ENCODE data around the gene PABPC1L. TPM values are rescaled to one million over a fixed set of nuclear protein-coding genes. Genes with fewer than 3 reads are reported as not detected.

PABPC1L gene
- total RNA-seq, 1 experiment from 2014 or later: 127 TPM

- no peaks in the 10 kb centered on the region for H3K9me3 ChIP-seq (ENCODE audit: control insufficient read depth in 1 of 2, insufficient read depth in 1 of 2, low read depth in 1 of 2, low read length in 2 of 2)
- TF ChIP-seq TCF7L2 (IDR thresholded peaks at IDR 0.05; ENCODE audit: borderline replicate concordance, extremely low read depth, insufficient read depth, insufficient read length) (no peak), CBX3 (IDR thresholded peaks at IDR 0.05; ENCODE audit: low read depth) (no peak), MAX (IDR thresholded peaks at IDR 0.05) (no peak)
Observed at GRCh38 chr20:44930517-44931168, 20.8 kb downstream of the PABPC1L start.

GRCh38 chr20:44931911-44932310 lies 22.1 kb downstream of the PABPC1L start:
- TF ChIP-seq ZFX (IDR thresholded peaks at IDR 0.05): no peak
- CTCF ChIA-PET: no interaction called here
- no peaks in the 10 kb centered on the region for H3K9me2 ChIP-seq (ENCODE audit: insufficient read depth)
- H3K4me2 ChIP-seq (ENCODE audit: low read length): no peak overlapping the region
- peaks cover 22 to 23% of the 10 kb centered on the region in 2 experiments; a peak in 3 of 4 replicates for H3K36me3 ChIP-seq (ENCODE audit: control insufficient read depth in 1 of 2, insufficient read depth in 2 of 2, low read length in 2 of 2)
- no peak overlapping the region for H3K4me3 ChIP-seq (replicated peaks in 1 of 2; ENCODE audit: low read depth in 1 of 2, low read length in 2 of 2)
- DNase-seq (ENCODE audit: low read depth, low spot score) (no peak), ATAC-seq (no peak)
- TSS peak; percentile 53 for BruUV-seq (replicated peaks)
- no peaks in the 10 kb centered on the region for H3K79me2 ChIP-seq (ENCODE audit: insufficient read depth, low read length)
- no peak overlapping the region for H3K27ac ChIP-seq (ENCODE audit: low read depth, low read length)
- no peaks in the 10 kb centered on the region for H3K27me3 ChIP-seq (ENCODE audit: insufficient read depth, low read length)
- RAD21 ChIA-PET (ENCODE audit: low non-redundant PET in 1 of 2, low total read pairs in 2 of 2, uncharacterized antibody in 2 of 2, unreplicated experiment in 2 of 2): no interaction called here
- intact Hi-C loops (cut with micrococcal nuclease): no loop called here
- H2AFZ ChIP-seq (ENCODE audit: low read depth, low read length, poor library complexity, severe bottlenecking): no peak overlapping the region
- POLR2A ChIA-PET: interaction anchor here (0.6 to 1.3 kb wide), 2 partner anchors 15 to 22 kb away, joined by 3 to 4 read pairs; partner anchors contain the start of gene PABPC1L
- no peaks in the 10 kb centered on the region for H4K20me1 ChIP-seq (ENCODE audit: insufficient read depth)
- no peaks in the 10 kb centered on the region for H3K4me1 ChIP-seq (ENCODE audit: control insufficient read depth in 1 of 2, insufficient read depth in 2 of 2, low read length in 2 of 2)
- H3K9me3 ChIP-seq (ENCODE audit: control insufficient read depth in 1 of 2, insufficient read depth in 1 of 2, low read depth in 1 of 2, low read length in 2 of 2): no peaks in the 10 kb centered on the region
- H3K9ac ChIP-seq (ENCODE audit: low read length): no peak overlapping the region

More at GRCh38 chr20:44930517-44931168, 20.8 kb downstream of the PABPC1L start:
- POLR2A ChIA-PET: no interaction called here
- CTCF ChIA-PET: no interaction called here
- no peaks in the 10 kb centered on the region for H3K27me3 ChIP-seq (ENCODE audit: insufficient read depth, low read length)
- no peak overlapping the region for H3K27ac ChIP-seq (ENCODE audit: low read depth, low read length)
- H3K4me2 ChIP-seq (ENCODE audit: low read length): no peak overlapping the region
- H3K36me3 ChIP-seq (ENCODE audit: control insufficient read depth in 1 of 2, insufficient read depth in 2 of 2, low read length in 2 of 2): peaks cover 23% of the 10 kb centered on the region in 2 experiments; a peak in 3 of 4 replicates
- no TSS peak for BruUV-seq (replicated peaks)
- H3K79me2 ChIP-seq (ENCODE audit: insufficient read depth, low read length): no peaks in the 10 kb centered on the region
- intact Hi-C loops (cut with micrococcal nuclease): no loop called here
- H3K9me2 ChIP-seq (ENCODE audit: insufficient read depth): no peaks in the 10 kb centered on the region
- no peaks in the 10 kb centered on the region for H3K4me1 ChIP-seq (ENCODE audit: control insufficient read depth in 1 of 2, insufficient read depth in 2 of 2, low read length in 2 of 2)
- H2AFZ ChIP-seq (ENCODE audit: low read depth, low read length, poor library complexity, severe bottlenecking): no peak overlapping the region
- no peak overlapping the region for H3K9ac ChIP-seq (ENCODE audit: low read length)
- RAD21 ChIA-PET (ENCODE audit: low non-redundant PET in 1 of 2, low total read pairs in 2 of 2, uncharacterized antibody in 2 of 2, unreplicated experiment in 2 of 2): no interaction called here
- H4K20me1 ChIP-seq (ENCODE audit: insufficient read depth): no peaks in the 10 kb centered on the region
- ATAC-seq: no peak
- no peak for DNase-seq (ENCODE audit: low read depth, low spot score)
- no peak overlapping the region for H3K4me3 ChIP-seq (replicated peaks in 1 of 2; ENCODE audit: low read depth in 1 of 2, low read length in 2 of 2)

All from HCT116 (cell line).